ENCODE data around the gene SEMA4A. TPM values are rescaled to one million over a fixed set of nuclear protein-coding genes. Genes with fewer than 3 reads are reported as not detected.
"Not testable (repeated sequence)": the region's sequence is repeated elsewhere in the genome, so short reads cannot be mapped to it uniquely, and the experiment has no call there.

The SEMA4A gene
- total RNA-seq, 2 experiments from 2014 or later = 77.8 to 196 TPM

GRCh38 chr1:156114919-156115513, 38.4 kb upstream of the SEMA4A start:
- Histone ChIP-seq H3K79me2 (ENCODE audit: insufficient read depth, low read depth, low read length) (no peaks in the 10 kb centered on the region), H3K4me2 (ENCODE audit: low read length) (peak overlapping the region; percentile 43; the same call in 1 of the 2 replicates), H3K27ac (ENCODE audit: low read depth, low read length, poor library complexity, severe bottlenecking) (no peak overlapping the region), H3K9me2 (ENCODE audit: insufficient read depth, low read length) (no peaks in the 10 kb centered on the region), H4K20me1 (ENCODE audit: insufficient read depth, low read length) (no peaks in the 10 kb centered on the region), H3K9me3 (ENCODE audit: low read length) (no peaks in the 10 kb centered on the region), H3K4me3 (ENCODE audit: low read depth, low read length, poor library complexity, severe bottlenecking) (no peak overlapping the region), H3K36me3 (ENCODE audit: insufficient read depth, low read length) (no peaks in the 10 kb centered on the region), H3K4me1 (ENCODE audit: insufficient read depth, low read length, poor library complexity, severe bottlenecking) (no peaks in the 10 kb centered on the region), H2AFZ (ENCODE audit: low read length) (no peak overlapping the region)
- ChIA-PET POLR2A (no interaction called here), CTCF (ENCODE audit: unreplicated experiment) (interaction anchor here (0.6 kb wide), 1 partner anchor 99 kb away, joined by 3 read pairs; no protein-coding TSS in a partner anchor)
- intact Hi-C loops (cut with micrococcal nuclease; ENCODE audit: unreplicated experiment) = no loop called here
- DNase-seq (ENCODE audit: low spot score) = no peak
- BruUV-seq (replicated peaks) = no TSS peak
- peak; percentile 31; the same call in 1 of the 2 replicates for TF ChIP-seq EZH2phosphoT487 (IDR thresholded peaks at IDR 0.05; ENCODE audit: borderline replicate concordance, low read depth, low read length)
- no peak for TF ChIP-seq CTCF (conservative IDR thresholded peaks at IDR 0.05; ENCODE audit: low read length)

GRCh38 chr1:156115514-156116374, 37.6 kb upstream of the SEMA4A start:
- ChIA-PET POLR2A (no interaction called here), CTCF (ENCODE audit: unreplicated experiment) (no interaction called here)
- Histone ChIP-seq H3K4me3 (ENCODE audit: low read depth, low read length, poor library complexity, severe bottlenecking) (no peak overlapping the region), H4K20me1 (ENCODE audit: insufficient read depth, low read length) (no peaks in the 10 kb centered on the region), H3K9me2 (ENCODE audit: insufficient read depth, low read length) (no peaks in the 10 kb centered on the region), H3K4me2 (ENCODE audit: low read length) (no peak overlapping the region; the same call in 1 of the 2 replicates), H3K27ac (ENCODE audit: low read depth, low read length, poor library complexity, severe bottlenecking) (no peak overlapping the region), H3K4me1 (ENCODE audit: insufficient read depth, low read length, poor library complexity, severe bottlenecking) (no peaks in the 10 kb centered on the region), H3K9me3 (ENCODE audit: low read length) (no peaks in the 10 kb centered on the region), H3K36me3 (ENCODE audit: insufficient read depth, low read length) (no peaks in the 10 kb centered on the region), H3K79me2 (ENCODE audit: insufficient read depth, low read depth, low read length) (no peaks in the 10 kb centered on the region), H2AFZ (ENCODE audit: low read length) (no peak overlapping the region)
- no peak for DNase-seq (ENCODE audit: low spot score)
- intact Hi-C loops (cut with micrococcal nuclease; ENCODE audit: unreplicated experiment) = no loop called here
- no peak for TF ChIP-seq CTCF (conservative IDR thresholded peaks at IDR 0.05; ENCODE audit: low read length)
- TF ChIP-seq EZH2phosphoT487 (IDR thresholded peaks at IDR 0.05; ENCODE audit: borderline replicate concordance, low read depth, low read length) = no peak
- BruUV-seq (replicated peaks) = no TSS peak

GRCh38 chr1:156116731-156117130, 36.7 kb upstream of the SEMA4A start:
- H3K79me2 ChIP-seq (ENCODE audit: insufficient read depth, low read depth, low read length); H3K4me2 ChIP-seq (ENCODE audit: low read length); H2AFZ ChIP-seq (ENCODE audit: low read length); DNase-seq (ENCODE audit: low spot score); H3K36me3 ChIP-seq (ENCODE audit: insufficient read depth, low read length); BruUV-seq (replicated peaks); H3K9me3 ChIP-seq (ENCODE audit: low read length); H4K20me1 ChIP-seq (ENCODE audit: insufficient read depth, low read length); H3K27ac ChIP-seq (ENCODE audit: low read depth, low read length, poor library complexity, severe bottlenecking); H3K4me1 ChIP-seq (ENCODE audit: insufficient read depth, low read length, poor library complexity, severe bottlenecking); H3K9me2 ChIP-seq (ENCODE audit: insufficient read depth, low read length); CTCF ChIA-PET (ENCODE audit: unreplicated experiment); H3K4me3 ChIP-seq (ENCODE audit: low read depth, low read length, poor library complexity, severe bottlenecking); intact Hi-C loops (cut with micrococcal nuclease; ENCODE audit: unreplicated experiment): not testable (repeated sequence)
- POLR2A ChIA-PET = interaction anchor here (0.7 kb wide), 1 partner anchor 32 kb away, joined by 4 read pairs; no protein-coding TSS in a partner anchor
